Endothelial cell (in vitro differentiated cells): Measurements from ENCODE around the gene USP9X. TPM values are rescaled to one million over a fixed set of nuclear protein-coding genes. Genes with fewer than 3 reads are reported as not detected.
"Not testable (repeated sequence)": the region's sequence is repeated elsewhere in the genome, so short reads cannot be mapped to it uniquely, and the experiment has no call there.

Source experiments
- DNase-seq: peaks from one replicate; pipeline ENCODE4 v3.0.0; 2021; ENCODE audit warnings: low spot score
- H3K27ac Mint-ChIP-seq: one replicate; pipeline ENCODE4 v1.8.0; 2021; ENCODE audit warnings: mixed read lengths, inconsistent platforms; ENCODE audit not compliant: unreplicated experiment
- H3K27me3 Mint-ChIP-seq: one replicate; pipeline ENCODE4 v1.8.0; 2021; ENCODE audit warnings: mild to moderate bottlenecking, moderate library complexity, mixed read lengths, inconsistent platforms; ENCODE audit not compliant: unreplicated experiment
- H3K36me3 Mint-ChIP-seq: one replicate; pipeline ENCODE4 v1.8.0; 2021; ENCODE audit warnings: mild to moderate bottlenecking, low read depth, mixed read lengths, inconsistent platforms; ENCODE audit not compliant: unreplicated experiment
- H3K4me1 Mint-ChIP-seq: one replicate; pipeline ENCODE4 v1.8.0; 2021; ENCODE audit warnings: mild to moderate bottlenecking, mixed read lengths, inconsistent platforms; ENCODE audit not compliant: unreplicated experiment
- H3K4me3 Mint-ChIP-seq: one replicate; pipeline ENCODE4 v1.8.0; 2021; ENCODE audit warnings: mild to moderate bottlenecking, mixed read lengths, inconsistent platforms; ENCODE audit not compliant: unreplicated experiment
- H3K9me3 Mint-ChIP-seq: one replicate; pipeline ENCODE4 v1.8.0; 2021; ENCODE audit warnings: mixed read lengths, inconsistent platforms; ENCODE audit not compliant: unreplicated experiment
- CTCF ChIP-seq: fragments of 200-600 bp; sonication (generic); IDR thresholded peaks from one replicate; pipeline ENCODE4 v1.5.0; 2021; ENCODE audit warnings: antibody characterized with exemption; ENCODE audit not compliant: unreplicated experiment
- total RNA-seq: library from RNA; stranded (reverse); fragmentation: NEBNext Ultra II Directional; extraction: Animal tissue kit (Norgen Biotek cat#: 25700); gene quantifications from one replicate; pipeline ENCODE4 v1.2.1, GENCODE V29; 2021; ENCODE audit not compliant: unreplicated experiment

USP9X gene
- total RNA-seq, 1 donor from 2014 or later, result 72.9 TPM

- Mint-ChIP-seq H3K27me3 (no peaks in the 10 kb centered on the region), H3K4me3 (no peak overlapping the region), H3K36me3 (no peaks in the 10 kb centered on the region), H3K4me1 (no peaks in the 10 kb centered on the region), H3K9me3 (no peaks in the 10 kb centered on the region), H3K27ac (no peak overlapping the region)
- DNase-seq, result no peak
- TF ChIP-seq CTCF, result no peak
Observed at GRCh38 chrX:41055740-41056139, 29.5 kb upstream of the USP9X start.

GRCh38 chrX:41063276-41063675, 22.0 kb upstream of the USP9X start:
- H3K27ac Mint-ChIP-seq, H3K9me3 Mint-ChIP-seq, H3K27me3 Mint-ChIP-seq, DNase-seq, H3K4me1 Mint-ChIP-seq, H3K4me3 Mint-ChIP-seq, H3K36me3 Mint-ChIP-seq: not testable (repeated sequence)

GRCh38 chrX:41064018-41064417, 21.2 kb upstream of the USP9X start:
- H3K27ac Mint-ChIP-seq, result no peak overlapping the region
- H3K36me3 Mint-ChIP-seq, result no peaks in the 10 kb centered on the region
- DNase-seq, result no peak
- no peaks in the 10 kb centered on the region for H3K9me3 Mint-ChIP-seq
- no peak for TF ChIP-seq CTCF
- no peak overlapping the region for H3K4me3 Mint-ChIP-seq
- H3K27me3 Mint-ChIP-seq, result no peaks in the 10 kb centered on the region
- no peaks in the 10 kb centered on the region for H3K4me1 Mint-ChIP-seq

- DNase-seq, result no peak
- TF ChIP-seq CTCF, result no peak
Observed at GRCh38 chrX:41066391-41066790, 18.9 kb upstream of the USP9X start.

GRCh38 chrX:41066969-41067368, 18.3 kb upstream of the USP9X start:
- H3K4me3 Mint-ChIP-seq, result no peak overlapping the region
- no peaks in the 10 kb centered on the region for H3K4me1 Mint-ChIP-seq
- H3K27me3 Mint-ChIP-seq, result no peaks in the 10 kb centered on the region
- no peak for TF ChIP-seq CTCF
- H3K9me3 Mint-ChIP-seq, result no peaks in the 10 kb centered on the region
- DNase-seq, result no peak
- no peak overlapping the region for H3K27ac Mint-ChIP-seq
- no peaks in the 10 kb centered on the region for H3K36me3 Mint-ChIP-seq

More at GRCh38 chrX:41066391-41066790, 18.9 kb upstream of the USP9X start:
- Mint-ChIP-seq H3K4me3 (no peak overlapping the region), H3K36me3 (no peaks in the 10 kb centered on the region), H3K27ac (no peak overlapping the region), H3K27me3 (no peaks in the 10 kb centered on the region), H3K4me1 (no peaks in the 10 kb centered on the region), H3K9me3 (no peaks in the 10 kb centered on the region)

- H3K4me1 Mint-ChIP-seq, result no peaks in the 10 kb centered on the region
- H3K9me3 Mint-ChIP-seq, result no peaks in the 10 kb centered on the region
- H3K27me3 Mint-ChIP-seq, result no peaks in the 10 kb centered on the region
- H3K36me3 Mint-ChIP-seq, result no peaks in the 10 kb centered on the region
- H3K4me3 Mint-ChIP-seq, result no peak overlapping the region
- H3K27ac Mint-ChIP-seq, result no peak overlapping the region
- TF ChIP-seq CTCF, result no peak
- DNase-seq, result no peak
Observed at GRCh38 chrX:41067721-41068120, 17.5 kb upstream of the USP9X start.
